GM12873 (cell line): ENCODE results near the gene ISG15.

Source experiments
- CTCF ChIP-seq: IDR thresholded peaks from 2 replicates; pipeline ENCODE4 v1.5.1; 2012; ENCODE audit warnings: low read depth, mild to moderate bottlenecking, moderate library complexity, low read length, control low read depth; ENCODE audit not compliant: insufficient read depth; ENCODE audit errors: missing control alignments

Gene ISG15

GRCh38 chr1:1054971-1055370 lies 41.7 kb downstream of the ISG15 start:
- no peak for TF ChIP-seq CTCF

- TF ChIP-seq CTCF, result no peak
Measured at GRCh38 chr1:1055841-1056736, 42.8 kb downstream of the ISG15 start.

- TF ChIP-seq CTCF, result no peak
Measured at GRCh38 chr1:1058088-1058905, 45.0 kb downstream of the ISG15 start.

- TF ChIP-seq CTCF, result peak; percentile 41
Measured at GRCh38 chr1:1058921-1059493, 45.7 kb downstream of the ISG15 start.

GRCh38 chr1:1059494-1060280 lies 46.4 kb downstream of the ISG15 start:
- no peak for TF ChIP-seq CTCF

GRCh38 chr1:1060281-1061000 lies 47.1 kb downstream of the ISG15 start:
- no peak for TF ChIP-seq CTCF
